GM12878 (cell line): ENCODE measurements around the gene A3GALT2. TPM values are rescaled to one million over a fixed set of nuclear protein-coding genes. Genes with fewer than 3 reads are reported as not detected.

ENCODE experiments used
- ATAC-seq: fragments of 200-7000 bp; cut with Tn5 transposase; 3 replicates; pipeline ENCODE4 v1.9.1; 2020; ENCODE audit warnings: mild to moderate bottlenecking, moderate library complexity
- BruUV-seq: library from RNA; stranded (reverse); fragments of 400-500 nt; replicated peaks from 2 replicates; lab custom pipeline; 2021; lab: Mats Ljungman, UMichigan
- CTCF ChIA-PET: fragments of 300-600 bp; sonication (Branson Sonifier 250); formaldehyde crosslinking; extraction: SDS; loops from one replicate; lab custom pipeline; 2021; ENCODE audit warnings: inconsistent platforms; lab: Yijun Ruan, JAX
- POLR2A ChIA-PET: fragments of 350-600 bp; formaldehyde crosslinking; extraction: SDS; loops from one replicate; lab custom pipeline; 2021; ENCODE audit warnings: inconsistent platforms; lab: Charles Lee
- RAD21 ChIA-PET: fragments of 300-600 bp; sonication (Branson Sonifier 250); formaldehyde crosslinking; loops from one replicate; lab custom pipeline; 2023; ENCODE audit warnings: antibody characterized with exemption; ENCODE audit not compliant: unreplicated experiment; lab: Charles Lee
- SMC1A ChIA-PET: fragments of 300-600 bp; sonication (Branson Sonifier 250); formaldehyde crosslinking; loops from one replicate; lab custom pipeline; 2023; ENCODE audit not compliant: unreplicated experiment, uncharacterized antibody; lab: Charles Lee
- DNase-seq: peaks from one replicate; pipeline ENCODE4 v3.0.0-alpha.2; 2011; ENCODE audit warnings: low read depth, low spot score
- FAIRE-seq: peaks from 3 replicates; lab custom pipeline; 2011; peaks lifted over from hg19 to GRCh38; lab: Jason Lieb, UNC
- H2AFZ ChIP-seq: 2 replicates; pipeline ENCODE4 v1.6.0; 2011; ENCODE audit warnings: low read depth, low read length, control low read depth; ENCODE audit not compliant: control insufficient read depth
- H3K27ac ChIP-seq: 2 replicates; pipeline ENCODE4 v1.5.1; 2011; ENCODE audit warnings: control low read depth; ENCODE audit not compliant: control insufficient read depth, insufficient read depth
- H3K27me3 ChIP-seq, 2 experiments: replicated peaks in 1 of 2; 2 replicates each; pipeline versions ENCODE4 v1.6.0 to v1.6.1; 2011; ENCODE audit warnings: low read length in 1 of 2; ENCODE audit not compliant: control insufficient read depth in 2 of 2, insufficient read depth in 2 of 2
- H3K36me3 ChIP-seq, 2 experiments: 2 replicates each; pipeline ENCODE4 v1.5.1; 2011; ENCODE audit warnings: low read length in 1 of 2; ENCODE audit not compliant: control insufficient read depth in 2 of 2, insufficient read depth in 2 of 2
- H3K4me1 ChIP-seq: 2 replicates; pipeline ENCODE4 v1.6.1; 2011; ENCODE audit warnings: mild to moderate bottlenecking, low read length, moderate library complexity, mixed read lengths; ENCODE audit not compliant: control insufficient read depth, insufficient read depth
- H3K4me2 ChIP-seq: 2 replicates; pipeline ENCODE4 v1.6.0; 2011; ENCODE audit warnings: control low read depth; ENCODE audit not compliant: control insufficient read depth, insufficient read depth
- H3K4me3 ChIP-seq: fragments of 200-600 bp; sonication (generic); 2 replicates; pipeline ENCODE4 v1.5.1; 2016
- H3K79me2 ChIP-seq: 2 replicates; pipeline ENCODE4 v1.6.0; 2011; ENCODE audit warnings: low read length; ENCODE audit not compliant: control insufficient read depth, insufficient read depth
- H3K9ac ChIP-seq: 2 replicates; pipeline ENCODE4 v1.8.0; 2011; ENCODE audit warnings: low read length, control low read depth, mixed read lengths; ENCODE audit not compliant: control insufficient read depth, insufficient read depth
- H3K9me3 ChIP-seq: replicated peaks from 3 replicates; pipeline ENCODE4 v1.5.1; 2011; ENCODE audit warnings: mild to moderate bottlenecking, low read length; ENCODE audit not compliant: control insufficient read depth, insufficient read depth
- H4K20me1 ChIP-seq: 2 replicates; pipeline ENCODE4 v1.6.0; 2011; ENCODE audit not compliant: control insufficient read depth, insufficient read depth
- BMI1 ChIP-seq: fragments of 450-650 bp; IDR thresholded peaks from 2 replicates; pipeline ENCODE4 v1.6.1; 2016; ENCODE audit warnings: mild to moderate bottlenecking, moderate library complexity, borderline replicate concordance
- CBX3 ChIP-seq: fragments of 200-600 bp; sonication (generic); IDR thresholded peaks from 2 replicates; pipeline ENCODE4 v1.6.1; 2016; ENCODE audit warnings: low read depth, borderline replicate concordance
- CHD4 ChIP-seq: fragments of 200-600 bp; sonication (generic); IDR thresholded peaks from 2 replicates; pipeline ENCODE4 v1.6.1; 2016; ENCODE audit warnings: mild to moderate bottlenecking
- CREB1 ChIP-seq: IDR thresholded peaks from 2 replicates; pipeline ENCODE4 v1.6.1; 2012; ENCODE audit warnings: low read depth, mild to moderate bottlenecking, inconsistent platforms
- CUX1 ChIP-seq: IDR thresholded peaks from 2 replicates; pipeline ENCODE4 v1.6.1; 2012; ENCODE audit warnings: improper control_type of control experiment, low read depth, low read length; ENCODE audit not compliant: insufficient replicate concordance
- EGR1 ChIP-seq, 2 experiments: IDR thresholded peaks; 1 replicate in 1 of 2; 2 replicates in 1 of 2; pipeline ENCODE4 v1.6.1; 2011 to 2012; ENCODE audit warnings: low read depth in 2 of 2, low read length in 2 of 2, borderline replicate concordance in 1 of 2, mild to moderate bottlenecking in 1 of 2, moderate library complexity in 1 of 2
- NFIC ChIP-seq: IDR thresholded peaks from 2 replicates; pipeline ENCODE4 v1.6.1; 2012; ENCODE audit warnings: low read depth, mild to moderate bottlenecking, inconsistent platforms, low read length, moderate library complexity
- REST ChIP-seq: IDR thresholded peaks from 2 replicates; pipeline ENCODE4 v1.6.1; 2012; ENCODE audit warnings: mild to moderate bottlenecking, low read depth, low read length
- RFX5 ChIP-seq: IDR thresholded peaks from 2 replicates; pipeline ENCODE4 v1.6.1; 2011; ENCODE audit warnings: low read depth, low read length, improper control_type of control experiment
- SRF ChIP-seq, 2 experiments: IDR thresholded peaks; 2 replicates each; pipeline ENCODE4 v1.6.1; 2011; ENCODE audit warnings: low read depth in 2 of 2, low read length in 2 of 2, mild to moderate bottlenecking in 1 of 2, moderate library complexity in 1 of 2
- USF2 ChIP-seq: IDR thresholded peaks from 2 replicates; pipeline ENCODE4 v1.6.1; 2011; ENCODE audit warnings: low read depth, low read length, improper control_type of control experiment, borderline replicate concordance
- ZNF622 ChIP-seq: fragments of 450-650 bp; IDR thresholded peaks from 2 replicates; pipeline ENCODE4 v1.6.1; 2017; ENCODE audit warnings: mild to moderate bottlenecking, inconsistent platforms
- WGBS: methylation state at CpG from one replicate; pipeline ENCODE4 v1.1.6; 2016; ENCODE audit warnings: low lambda C conversion rate; ENCODE audit not compliant: insufficient replicate concordance, insufficient coverage; ENCODE audit errors: missing lambda C conversion rate; 5-methylcytosine and 5-hydroxymethylcytosine counted together
- in situ Hi-C: fragments of 300-500 bp; cut with MboI; formaldehyde crosslinking; loops from 9 replicates; pipeline ENCODE4 v1.14.3; 2018; ENCODE audit warnings: mixed read lengths
- intact Hi-C: fragments of 100-400 bp; cut with micrococcal nuclease; formaldehyde crosslinking; loops from one replicate; pipeline ENCODE4 v1.14.2; 2022; ENCODE audit not compliant: unreplicated experiment
- polyA plus RNA-seq, 11 experiments: library from polyadenylated mRNA; depleted of rRNA in 4 of 11; unstranded in 6 of 11; stranded (reverse) in 5 of 11; fragments of >200 nt; fragmentation: Nextera tagmentation in 4 of 11; fragmentation: Illumina TruSeq in 1 of 11; extraction: Ambion mirVana in 4 of 11; extraction: Trizol in 1 of 11; gene quantifications; 1 replicate in 1 of 11; 2 replicates in 10 of 11; pipeline versions ENCODE4 v1.2.1 to v1.2.3, GENCODE V29; 2011 to 2016; ENCODE audit warnings: inconsistent platforms in 2 of 11, missing spikeins in 2 of 11, low read depth in 1 of 11
- total RNA-seq, 4 experiments: library from RNA; depleted of rRNA in 3 of 4; stranded (reverse); fragments of >200 nt in 3 of 4; fragmentation: Illumina TruSeq in 1 of 4; extraction: Trizol in 1 of 4; gene quantifications; 2 replicates each; pipeline versions ENCODE4 v1.2.1 to v1.2.3, GENCODE V29; 2013 to 2021

The A3GALT2 gene
- total and polyA plus RNA-seq, 10 of the 15 experiments (the other 5 are each of a cell fraction or from before 2014, with no cell fraction given) = not detected

GRCh38 chr1:33337441-33337840 lies 16.5 kb upstream of the A3GALT2 start:
- ATAC-seq = no peak
- ChIA-PET POLR2A (no interaction called here), CTCF (interaction anchor here (2.8 kb wide), 1 partner anchor 41 kb away, joined by 24 read pairs; no protein-coding TSS in a partner anchor), RAD21 (interaction anchor here (1.9 kb wide), 1 partner anchor 13 kb away, joined by 7 read pairs; no protein-coding TSS in a partner anchor), SMC1A (no interaction called here)
- H3K27me3 ChIP-seq = no peaks in the 10 kb centered on the region
- H4K20me1 ChIP-seq = no peaks in the 10 kb centered on the region
- H3K4me2 ChIP-seq = no peak overlapping the region
- no peak overlapping the region for H3K27ac ChIP-seq
- WGBS = 85% methylated on average over 6 of the region's 6 CpGs
- H2AFZ ChIP-seq = no peak overlapping the region
- H3K36me3 ChIP-seq = peaks cover 6 to 15% of the 10 kb centered on the region in 2 experiments
- in situ Hi-C loops = no loop called here
- no peak overlapping the region for H3K9ac ChIP-seq
- H3K9me3 ChIP-seq = no peaks in the 10 kb centered on the region
- peaks cover 16% of the 10 kb centered on the region for H3K4me1 ChIP-seq
- BruUV-seq = no TSS peak
- no peak for TF ChIP-seq CBX3
- TF ChIP-seq CREB1 = no peak
- no peak for TF ChIP-seq BMI1
- TF ChIP-seq USF2 = no peak
- no peak for TF ChIP-seq NFIC
- TF ChIP-seq REST = no peak
- TF ChIP-seq CHD4 = no peak
- no peak for TF ChIP-seq ZNF622
- no peak for TF ChIP-seq CUX1
- no peak for TF ChIP-seq RFX5
- TF ChIP-seq SRF (IDR thresholded peaks at IDR 0.05; ENCODE audit: low read depth in 2 of 2, low read length in 2 of 2) = no peak
- TF ChIP-seq EGR1 (IDR thresholded peaks at IDR 0.05; ENCODE audit: borderline replicate concordance in 1 of 2, low read depth in 2 of 2, low read length in 2 of 2) = no peak
- intact Hi-C loops = no loop called here
- DNase-seq = no peak
- H3K79me2 ChIP-seq = peaks cover 45% of the 10 kb centered on the region
- FAIRE-seq = no peak
- no peak overlapping the region for H3K4me3 ChIP-seq
